ENCODE measurements around the gene ETFRF1. TPM values are rescaled to one million over a fixed set of nuclear protein-coding genes. Genes with fewer than 3 reads are reported as not detected.
A peak's percentile ranks its signal among the peaks of the same experiment; 100 is the strongest.

ETFRF1 gene, protein sequence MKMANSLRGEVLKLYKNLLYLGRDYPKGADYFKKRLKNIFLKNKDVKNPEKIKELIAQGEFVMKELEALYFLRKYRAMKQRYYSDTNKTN
- total RNA-seq (2021) (11.6 and 15.9 TPM in 2 replicates), Bru-seq, nascent RNA (percentile 58 among the genes with signal in this experiment), BruChase-seq, experiment 1, labeled RNA remaining after a 2-hour chase (percentile 58 among the genes with signal in this experiment), BruChase-seq, experiment 2, labeled RNA remaining after a 6-hour chase (percentile 56 among the genes with signal in this experiment)
- long read RNA-seq, transcript ETFRF1-201 (3 exons, 1,134 nt) = major isoform, 16 of 49 reads
- long read RNA-seq, partial matches to known transcripts = 0 of 49 reads
- long read RNA-seq, other reads (novel, unspliced or antisense) = 28 of 49 reads

DNA sequence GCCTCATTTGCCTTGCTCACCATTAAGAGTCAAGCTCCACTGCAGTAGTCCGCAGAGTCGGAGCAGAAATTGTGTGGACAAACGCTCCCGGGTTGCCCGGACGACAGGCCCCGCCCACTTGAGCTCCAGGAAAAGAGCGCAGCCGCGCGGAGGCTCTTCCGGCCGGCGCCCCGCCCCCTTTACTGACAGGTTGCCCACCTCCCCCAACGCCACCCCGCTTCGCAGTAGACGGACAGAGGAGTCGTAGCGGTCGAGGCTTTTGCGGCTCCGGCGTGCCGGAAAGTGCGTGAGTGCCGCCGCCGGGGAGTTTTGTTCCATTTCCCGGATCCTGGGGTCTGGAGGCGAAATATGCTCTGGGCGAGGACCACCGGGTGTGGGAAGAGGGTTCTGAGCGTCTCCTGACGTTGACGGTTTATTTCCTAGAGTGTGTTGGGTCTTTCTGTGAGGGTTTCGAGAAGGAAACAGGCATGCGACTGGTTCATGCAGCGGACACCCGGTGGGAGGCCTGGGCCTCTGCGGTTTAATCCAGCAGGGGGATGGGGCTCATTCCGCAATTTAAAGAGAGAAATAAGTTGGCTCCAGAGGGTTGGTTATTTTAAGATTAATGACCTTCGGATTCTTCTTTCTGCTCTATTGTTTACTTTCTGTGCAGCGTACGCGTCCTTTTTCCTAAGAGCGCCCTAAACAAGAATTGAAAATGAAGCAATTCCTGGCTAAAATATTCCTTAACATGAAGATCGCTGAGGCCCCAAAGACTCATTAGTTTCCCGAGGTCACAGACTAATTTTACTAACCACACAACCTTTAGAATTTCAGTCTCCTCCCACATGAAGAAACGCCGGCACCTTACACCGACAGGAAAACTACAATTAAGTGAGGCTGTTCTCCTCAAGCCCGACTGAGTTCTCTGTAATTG lies at the start of gene ETFRF1, which contains the start of gene DNAI7:
TSS of gene ETFRF1 (plus strand) at position 182 of the 916 bp plus-strand sequence. CDS start 8,720 bp downstream, outside the sequence.
TSS of gene DNAI7 (minus strand) at position 105 of the 916 bp plus-strand sequence. CDS start at position 23, 82 bp downstream.
- peaks cover 12% of the 10 kb centered on the region; the same call in 1 of the 2 replicates for H3K79me2 ChIP-seq (ENCODE audit: low read depth)
- peak within 1 kb of the TSS; percentile 95 for H2AFZ ChIP-seq
- TF ChIP-seq EZH2 (IDR thresholded peaks at IDR 0.05; ENCODE audit: low read depth) (no peak), CTCF (conservative IDR thresholded peaks at IDR 0.05) (no peak)
- DNase-seq = peak; percentile 87 to 99
- no peaks in the 10 kb centered on the region for H3K9me2 ChIP-seq (ENCODE audit: insufficient read depth)
- POLR2A ChIA-PET (ENCODE audit: unreplicated experiment) = interaction anchor here (0.5 to 0.9 kb wide), 9 partner anchors 9 to 1915 kb away, joined by 3 to 20 read pairs (median 5); no protein-coding TSS in a partner anchor
- H3K9me3 ChIP-seq (ENCODE audit: insufficient read depth, low read depth) = no peaks in the 10 kb centered on the region
- BruUV-seq (replicated peaks) = TSS peak; percentile 75
- no peaks in the 10 kb centered on the region for H4K20me1 ChIP-seq (ENCODE audit: insufficient read depth)
- peak within 1 kb of the TSS; percentile 84 for H3K4me3 ChIP-seq
- peak within 1 kb of the TSS; percentile 66 for H3K27ac ChIP-seq
- peak within 1 kb of the TSS; percentile 89 for H3K4me2 ChIP-seq
- CTCF ChIA-PET = interaction anchor here (0.6 kb wide), 1 partner anchor 17 kb away, joined by 3 read pairs; no protein-coding TSS in a partner anchor
- H3F3A ChIP-seq (ENCODE audit: insufficient read depth, low read depth) = peaks cover 9% of the 10 kb centered on the region; the same call in 1 of the 2 replicates
- intact Hi-C loops (cut with micrococcal nuclease; ENCODE audit: unreplicated experiment) = loop anchor here (2.0 kb wide), 1 partner anchor 55 kb away; the partner anchor contains the start of gene KRAS
- no peaks in the 10 kb centered on the region for H3K36me3 ChIP-seq (ENCODE audit: low read depth)
- peaks cover 19% of the 10 kb centered on the region; the same call in 1 of the 2 replicates for H3K4me1 ChIP-seq (replicated peaks; ENCODE audit: insufficient read depth)
- H3K27me3 ChIP-seq (ENCODE audit: insufficient read depth, low read depth) = no peaks in the 10 kb centered on the region

DNA sequence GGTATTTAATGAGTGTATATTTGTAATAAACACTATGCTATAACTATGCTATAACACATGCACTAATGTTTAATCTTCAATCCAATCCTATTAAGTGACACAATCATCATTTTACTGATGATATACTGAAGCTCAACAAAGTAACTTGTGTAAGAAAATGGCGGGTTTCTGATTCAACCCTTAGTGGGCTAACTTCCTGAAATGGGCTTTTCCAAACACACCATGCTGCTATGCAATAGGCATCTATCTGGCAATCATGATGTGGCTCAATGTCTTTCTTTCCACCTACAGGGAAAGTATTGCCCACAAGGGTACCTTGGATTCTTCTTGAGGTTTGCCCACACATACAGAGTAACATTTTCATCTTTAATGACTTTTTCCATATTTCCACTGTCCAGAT lies 48.4 kb upstream of the ETFRF1 start:
- no TSS peak for BruUV-seq (replicated peaks)
- Histone ChIP-seq H3K36me3 (ENCODE audit: low read depth) (no peaks in the 10 kb centered on the region), H3K27ac (no peak overlapping the region), H3K4me1 (replicated peaks; ENCODE audit: insufficient read depth) (no peaks in the 10 kb centered on the region), H3K4me3 (no peak overlapping the region), H2AFZ (no peak overlapping the region), H3K4me2 (no peak overlapping the region), H3K9me3 (ENCODE audit: insufficient read depth, low read depth) (no peaks in the 10 kb centered on the region), H3F3A (ENCODE audit: insufficient read depth, low read depth) (no peaks in the 10 kb centered on the region), H3K9me2 (ENCODE audit: insufficient read depth) (no peaks in the 10 kb centered on the region; the same call in 1 of the 2 replicates), H3K27me3 (ENCODE audit: insufficient read depth, low read depth) (no peaks in the 10 kb centered on the region), H4K20me1 (ENCODE audit: insufficient read depth) (no peaks in the 10 kb centered on the region), H3K79me2 (ENCODE audit: low read depth) (no peaks in the 10 kb centered on the region)
- intact Hi-C loops (cut with micrococcal nuclease; ENCODE audit: unreplicated experiment) = no loop called here
- no peak for DNase-seq
- TF ChIP-seq EZH2 (IDR thresholded peaks at IDR 0.05; ENCODE audit: low read depth) (no peak), CTCF (conservative IDR thresholded peaks at IDR 0.05) (no peak)
- ChIA-PET POLR2A (ENCODE audit: unreplicated experiment) (no interaction called here), CTCF (no interaction called here)

DNA sequence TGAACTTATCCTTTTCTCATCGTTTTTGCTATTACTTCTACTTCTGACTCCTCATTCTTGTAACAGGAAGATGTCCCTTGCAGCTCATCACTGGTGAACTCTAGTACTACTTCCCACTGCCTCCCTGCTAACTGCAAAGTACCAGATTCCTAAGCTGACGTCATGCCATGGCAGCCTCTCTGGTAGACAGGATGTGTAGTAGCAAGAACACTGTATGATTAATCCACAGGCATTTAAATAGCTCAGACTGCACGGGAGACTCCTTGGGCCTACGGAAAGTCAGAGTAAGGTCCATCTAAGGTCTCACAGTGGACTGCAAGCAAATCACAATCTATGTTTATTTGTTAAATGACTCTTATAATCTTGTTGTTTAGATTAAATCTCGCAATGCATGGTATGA lies 43.6 kb upstream of the ETFRF1 start:
- H3K4me3 ChIP-seq = no peak overlapping the region
- no peak for DNase-seq
- no peak overlapping the region for H3K27ac ChIP-seq
- no peaks in the 10 kb centered on the region for H3K36me3 ChIP-seq (ENCODE audit: low read depth)
- TF ChIP-seq CTCF (conservative IDR thresholded peaks at IDR 0.05) (no peak), EZH2 (IDR thresholded peaks at IDR 0.05; ENCODE audit: low read depth) (no peak)
- no peak overlapping the region for H3K4me2 ChIP-seq
- no peaks in the 10 kb centered on the region for H3K4me1 ChIP-seq (replicated peaks; ENCODE audit: insufficient read depth)
- no peaks in the 10 kb centered on the region for H3K27me3 ChIP-seq (ENCODE audit: insufficient read depth, low read depth)
- no TSS peak for BruUV-seq (replicated peaks)
- no peaks in the 10 kb centered on the region for H3K79me2 ChIP-seq (ENCODE audit: low read depth)
- H3F3A ChIP-seq (ENCODE audit: insufficient read depth, low read depth) = no peaks in the 10 kb centered on the region
- H3K9me2 ChIP-seq (ENCODE audit: insufficient read depth) = no peaks in the 10 kb centered on the region; the same call in 1 of the 2 replicates
- no peaks in the 10 kb centered on the region for H3K9me3 ChIP-seq (ENCODE audit: insufficient read depth, low read depth)
- no peaks in the 10 kb centered on the region for H4K20me1 ChIP-seq (ENCODE audit: insufficient read depth)
- POLR2A ChIA-PET (ENCODE audit: unreplicated experiment) = no interaction called here
- intact Hi-C loops (cut with micrococcal nuclease; ENCODE audit: unreplicated experiment) = no loop called here
- no peak overlapping the region for H2AFZ ChIP-seq
- CTCF ChIA-PET = no interaction called here
